Measurements from ENCODE around the gene CDC123. TPM values are rescaled to one million over a fixed set of nuclear protein-coding genes. Genes with fewer than 3 reads are reported as not detected.

The CDC123 gene
- total and polyA plus RNA-seq, 2 experiments from 2014 or later: 158 to 179 TPM

- Mint-ChIP-seq H3K36me3 (ENCODE audit: low read depth) (peaks cover 47% of the 10 kb centered on the region), H3K27me3 (ENCODE audit: insufficient read depth, low read depth, poor library complexity) (peaks cover 2% of the 10 kb centered on the region), H3K4me1 (peaks cover 21% of the 10 kb centered on the region), H3K4me3 (peak overlapping the region; percentile 36), H3K27ac (peak overlapping the region; percentile 92), H3K9me3 (no peaks in the 10 kb centered on the region)
- Histone ChIP-seq H4K20me1 (replicated peaks; ENCODE audit: insufficient read depth) (peaks cover 3% of the 10 kb centered on the region), H2AFZ (no peak overlapping the region), H3K9me2 (ENCODE audit: insufficient read depth) (no peaks in the 10 kb centered on the region), H3K4me3 (no peak overlapping the region), H3K4me1 (ENCODE audit: insufficient read depth) (peaks cover 17% of the 10 kb centered on the region), H3K4me2 (peak overlapping the region; percentile 10; the same call in 1 of the 2 replicates), H3K27ac (ENCODE audit: low read depth) (peak overlapping the region; percentile 24), H3K27me3 (ENCODE audit: insufficient read depth) (no peaks in the 10 kb centered on the region), H3F3A (replicated peaks; ENCODE audit: low read depth) (no peaks in the 10 kb centered on the region), H3K79me2 (replicated peaks; ENCODE audit: insufficient read depth) (no peaks in the 10 kb centered on the region), H3K36me3 (ENCODE audit: insufficient read depth) (peaks cover 40% of the 10 kb centered on the region)
- TF ChIP-seq REST (IDR thresholded peaks at IDR 0.05; ENCODE audit: unreplicated experiment): no peak
- TF ChIP-seq ETS1 (IDR thresholded peaks at IDR 0.05): no peak
- TF ChIP-seq POLR2AphosphoS5 (IDR thresholded peaks at IDR 0.05; ENCODE audit: low read depth): no peak
- no peak for TF ChIP-seq EZH2phosphoT487 (IDR thresholded peaks at IDR 0.05; ENCODE audit: unreplicated experiment)
- TF ChIP-seq, protein P1, sequence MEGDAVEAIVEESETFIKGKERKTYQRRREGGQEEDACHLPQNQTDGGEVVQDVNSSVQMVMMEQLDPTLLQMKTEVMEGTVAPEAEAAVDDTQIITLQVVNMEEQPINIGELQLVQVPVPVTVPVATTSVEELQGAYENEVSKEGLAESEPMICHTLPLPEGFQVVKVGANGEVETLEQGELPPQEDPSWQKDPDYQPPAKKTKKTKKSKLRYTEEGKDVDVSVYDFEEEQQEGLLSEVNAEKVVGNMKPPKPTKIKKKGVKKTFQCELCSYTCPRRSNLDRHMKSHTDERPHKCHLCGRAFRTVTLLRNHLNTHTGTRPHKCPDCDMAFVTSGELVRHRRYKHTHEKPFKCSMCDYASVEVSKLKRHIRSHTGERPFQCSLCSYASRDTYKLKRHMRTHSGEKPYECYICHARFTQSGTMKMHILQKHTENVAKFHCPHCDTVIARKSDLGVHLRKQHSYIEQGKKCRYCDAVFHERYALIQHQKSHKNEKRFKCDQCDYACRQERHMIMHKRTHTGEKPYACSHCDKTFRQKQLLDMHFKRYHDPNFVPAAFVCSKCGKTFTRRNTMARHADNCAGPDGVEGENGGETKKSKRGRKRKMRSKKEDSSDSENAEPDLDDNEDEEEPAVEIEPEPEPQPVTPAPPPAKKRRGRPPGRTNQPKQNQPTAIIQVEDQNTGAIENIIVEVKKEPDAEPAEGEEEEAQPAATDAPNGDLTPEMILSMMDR (conservative IDR thresholded peaks at IDR 0.05; ENCODE audit: low read depth in 2 of 2): no peak
- no peak for TF ChIP-seq EZH2 (IDR thresholded peaks at IDR 0.05; ENCODE audit: low read depth, unreplicated experiment)
- TF ChIP-seq JUNB (IDR thresholded peaks at IDR 0.05; ENCODE audit: unreplicated experiment): no peak
- TF ChIP-seq ZNF331 (CRISPR knock-in tag; IDR thresholded peaks at IDR 0.05; ENCODE audit: low read depth): no peak
- TF ChIP-seq CREB1 (CRISPR knock-in tag; IDR thresholded peaks at IDR 0.05; ENCODE audit: low read depth): no peak
- TF ChIP-seq ZNF462 (CRISPR knock-in tag; IDR thresholded peaks at IDR 0.05): no peak
- TF ChIP-seq STAT1 (IDR thresholded peaks at IDR 0.05; ENCODE audit: unreplicated experiment): no peak
- no peak for TF ChIP-seq ZNF114 (CRISPR knock-in tag; IDR thresholded peaks at IDR 0.05)
- TF ChIP-seq NANOG (IDR thresholded peaks at IDR 0.05; ENCODE audit: borderline replicate concordance): no peak
- ATAC-seq: peak; percentile 90
- peak; percentile 69 for DNase-seq (ENCODE audit: low spot score)
These were observed 15.6 kb upstream of the CDC123 start for GRCh38 chr10:12180221-12180974.

All from GM23338 (cell line).